Fibroblast of skin of right quadriceps (primary cell): ENCODE results near the gene LRPPRC.
A peak's percentile ranks its signal among the peaks of the same experiment; 100 is the strongest.

Source experiments
- DNase-seq: peaks from one replicate; pipeline ENCODE4 v3.0.0-alpha.2; 2013

The LRPPRC gene

GRCh38 chr2:43906448-43907109 is 89.2 kb downstream of the LRPPRC start:
- DNase-seq, result no peak

- DNase-seq, result no peak
Observed at GRCh38 chr2:43905871-43906270, 89.9 kb downstream of the LRPPRC start.

- no peak for DNase-seq
Observed at GRCh38 chr2:43905371-43905803, 90.4 kb downstream of the LRPPRC start.

- DNase-seq, result no peak
Observed at GRCh38 chr2:43899589-43899988, 96.2 kb downstream of the LRPPRC start.

- DNase-seq, result no peak
Observed at GRCh38 chr2:43898838-43899346, 96.9 kb downstream of the LRPPRC start.

GRCh38 chr2:43898134-43898837 is 97.5 kb downstream of the LRPPRC start:
- DNase-seq, result no peak

- no peak for DNase-seq
Observed at GRCh38 chr2:43897492-43897891, 98.3 kb downstream of the LRPPRC start.

- DNase-seq, result no peak
Observed at GRCh38 chr2:43896906-43897305, 98.9 kb downstream of the LRPPRC start.

GRCh38 chr2:43894743-43895142 is 101.0 kb downstream of the LRPPRC start:
- no peak for DNase-seq

- no peak for DNase-seq
Observed at GRCh38 chr2:43890855-43891254, 104.9 kb downstream of the LRPPRC start.

GRCh38 chr2:43889416-43889815 is 106.4 kb downstream of the LRPPRC start:
- DNase-seq, result no peak

GRCh38 chr2:43887176-43887575 is 108.6 kb downstream of the LRPPRC start:
- DNase-seq, result no peak

- DNase-seq, result no peak
Observed at GRCh38 chr2:43885132-43885632, 110.6 kb downstream of the LRPPRC start.

- DNase-seq, result no peak
Observed at GRCh38 chr2:43884689-43885088, 111.1 kb downstream of the LRPPRC start.

- no peak for DNase-seq
Observed at GRCh38 chr2:43882312-43882711, 113.5 kb downstream of the LRPPRC start.

GRCh38 chr2:43880952-43881351 is 114.8 kb downstream of the LRPPRC start:
- DNase-seq, result no peak

GRCh38 chr2:43880471-43880870 is 115.3 kb downstream of the LRPPRC start:
- DNase-seq, result no peak

GRCh38 chr2:43879261-43879660 is 116.5 kb downstream of the LRPPRC start:
- DNase-seq, result peak; percentile 23

- peak; percentile 31 for DNase-seq
Observed at GRCh38 chr2:43877782-43878464, 117.9 kb downstream of the LRPPRC start.

GRCh38 chr2:43874776-43875451 is 120.9 kb downstream of the LRPPRC start:
- DNase-seq, result no peak

- no peak for DNase-seq
Observed at GRCh38 chr2:43872151-43872550, 123.6 kb downstream of the LRPPRC start.

GRCh38 chr2:43855292-43855691 is 140.5 kb downstream of the LRPPRC start:
- no peak for DNase-seq

GRCh38 chr2:43854671-43855070 is 141.1 kb downstream of the LRPPRC start:
- DNase-seq, result no peak
